PC-9 (cell line): ENCODE results near the gene MYBPC3.

Experiments
- EZH2 ChIP-seq: fragments of 200-600 bp; sonication (generic); IDR thresholded peaks from 2 replicates; pipeline ENCODE4 v1.8.0; 2017; ENCODE audit warnings: antibody characterized with exemption, low read depth
- TF ChIP-seq, protein P1 (sequence below): fragments of 200-600 bp; sonication (generic); conservative IDR thresholded peaks from 2 replicates; pipeline ENCODE4 v1.6.1; 2017; ENCODE audit warnings: mixed run types, antibody characterized with exemption, mild to moderate bottlenecking, moderate library complexity

DNA sequence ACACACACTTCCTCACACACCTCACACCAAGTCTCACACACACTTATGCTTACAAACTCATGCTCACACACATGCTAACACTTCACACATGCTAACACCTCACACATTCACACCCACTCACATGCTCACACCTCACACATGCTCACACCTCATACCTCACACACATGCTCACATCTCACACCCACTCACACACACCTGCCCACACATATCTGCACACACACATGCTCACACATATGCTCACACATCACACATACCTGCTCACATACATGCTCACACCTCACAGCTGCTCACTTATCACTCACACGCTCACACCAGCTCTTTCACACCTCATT is 4.5 kb upstream of the MYBPC3 start:
- TF ChIP-seq, protein P1, sequence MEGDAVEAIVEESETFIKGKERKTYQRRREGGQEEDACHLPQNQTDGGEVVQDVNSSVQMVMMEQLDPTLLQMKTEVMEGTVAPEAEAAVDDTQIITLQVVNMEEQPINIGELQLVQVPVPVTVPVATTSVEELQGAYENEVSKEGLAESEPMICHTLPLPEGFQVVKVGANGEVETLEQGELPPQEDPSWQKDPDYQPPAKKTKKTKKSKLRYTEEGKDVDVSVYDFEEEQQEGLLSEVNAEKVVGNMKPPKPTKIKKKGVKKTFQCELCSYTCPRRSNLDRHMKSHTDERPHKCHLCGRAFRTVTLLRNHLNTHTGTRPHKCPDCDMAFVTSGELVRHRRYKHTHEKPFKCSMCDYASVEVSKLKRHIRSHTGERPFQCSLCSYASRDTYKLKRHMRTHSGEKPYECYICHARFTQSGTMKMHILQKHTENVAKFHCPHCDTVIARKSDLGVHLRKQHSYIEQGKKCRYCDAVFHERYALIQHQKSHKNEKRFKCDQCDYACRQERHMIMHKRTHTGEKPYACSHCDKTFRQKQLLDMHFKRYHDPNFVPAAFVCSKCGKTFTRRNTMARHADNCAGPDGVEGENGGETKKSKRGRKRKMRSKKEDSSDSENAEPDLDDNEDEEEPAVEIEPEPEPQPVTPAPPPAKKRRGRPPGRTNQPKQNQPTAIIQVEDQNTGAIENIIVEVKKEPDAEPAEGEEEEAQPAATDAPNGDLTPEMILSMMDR = no peak
- TF ChIP-seq EZH2 = no peak
